Measurements from ENCODE around the gene TSPAN18. TPM values are rescaled to one million over a fixed set of nuclear protein-coding genes. Genes with fewer than 3 reads are reported as not detected.

TSPAN18 gene
- total RNA-seq, 1 donor from 2014 or later: 2.8 TPM

DNA sequence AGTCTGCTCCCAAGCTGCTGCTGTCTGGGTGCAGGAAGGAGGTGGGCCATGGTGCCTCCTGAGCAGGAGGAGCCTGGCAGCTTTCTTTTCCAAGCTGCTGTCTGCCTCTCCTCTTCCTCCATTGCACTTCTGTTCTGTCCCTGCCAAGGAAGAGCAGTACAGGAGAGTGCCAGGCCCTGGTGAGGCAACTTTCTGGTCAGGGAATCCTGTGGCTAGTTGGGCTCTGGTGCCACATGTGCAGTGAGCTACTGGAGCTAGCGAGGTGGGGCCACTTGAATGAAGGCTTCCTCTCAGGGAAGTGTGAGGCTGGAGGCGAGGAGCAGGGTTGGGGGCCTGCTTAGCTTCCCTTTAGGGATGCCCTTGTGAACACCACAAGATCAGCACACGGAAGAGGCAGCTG lies 90.0 kb downstream of the TSPAN18 start:
- Mint-ChIP-seq H3K9me3 (no peaks in the 10 kb centered on the region), H3K27me3 (no peaks in the 10 kb centered on the region), H3K4me1 (no peaks in the 10 kb centered on the region), H3K27ac (no peak overlapping the region), H3K36me3 (ENCODE audit: low read depth) (no peaks in the 10 kb centered on the region), H3K4me3 (no peak overlapping the region)
- CTCF ChIA-PET: no interaction called here
- DNase-seq (no peak), ATAC-seq (ENCODE audit: low read depth) (no peak)
- POLR2A ChIA-PET: no interaction called here
- intact Hi-C loops (cut with micrococcal nuclease): no loop called here
- TF ChIP-seq, protein P1, sequence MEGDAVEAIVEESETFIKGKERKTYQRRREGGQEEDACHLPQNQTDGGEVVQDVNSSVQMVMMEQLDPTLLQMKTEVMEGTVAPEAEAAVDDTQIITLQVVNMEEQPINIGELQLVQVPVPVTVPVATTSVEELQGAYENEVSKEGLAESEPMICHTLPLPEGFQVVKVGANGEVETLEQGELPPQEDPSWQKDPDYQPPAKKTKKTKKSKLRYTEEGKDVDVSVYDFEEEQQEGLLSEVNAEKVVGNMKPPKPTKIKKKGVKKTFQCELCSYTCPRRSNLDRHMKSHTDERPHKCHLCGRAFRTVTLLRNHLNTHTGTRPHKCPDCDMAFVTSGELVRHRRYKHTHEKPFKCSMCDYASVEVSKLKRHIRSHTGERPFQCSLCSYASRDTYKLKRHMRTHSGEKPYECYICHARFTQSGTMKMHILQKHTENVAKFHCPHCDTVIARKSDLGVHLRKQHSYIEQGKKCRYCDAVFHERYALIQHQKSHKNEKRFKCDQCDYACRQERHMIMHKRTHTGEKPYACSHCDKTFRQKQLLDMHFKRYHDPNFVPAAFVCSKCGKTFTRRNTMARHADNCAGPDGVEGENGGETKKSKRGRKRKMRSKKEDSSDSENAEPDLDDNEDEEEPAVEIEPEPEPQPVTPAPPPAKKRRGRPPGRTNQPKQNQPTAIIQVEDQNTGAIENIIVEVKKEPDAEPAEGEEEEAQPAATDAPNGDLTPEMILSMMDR (IDR thresholded peaks at IDR 0.05): no peak

DNA sequence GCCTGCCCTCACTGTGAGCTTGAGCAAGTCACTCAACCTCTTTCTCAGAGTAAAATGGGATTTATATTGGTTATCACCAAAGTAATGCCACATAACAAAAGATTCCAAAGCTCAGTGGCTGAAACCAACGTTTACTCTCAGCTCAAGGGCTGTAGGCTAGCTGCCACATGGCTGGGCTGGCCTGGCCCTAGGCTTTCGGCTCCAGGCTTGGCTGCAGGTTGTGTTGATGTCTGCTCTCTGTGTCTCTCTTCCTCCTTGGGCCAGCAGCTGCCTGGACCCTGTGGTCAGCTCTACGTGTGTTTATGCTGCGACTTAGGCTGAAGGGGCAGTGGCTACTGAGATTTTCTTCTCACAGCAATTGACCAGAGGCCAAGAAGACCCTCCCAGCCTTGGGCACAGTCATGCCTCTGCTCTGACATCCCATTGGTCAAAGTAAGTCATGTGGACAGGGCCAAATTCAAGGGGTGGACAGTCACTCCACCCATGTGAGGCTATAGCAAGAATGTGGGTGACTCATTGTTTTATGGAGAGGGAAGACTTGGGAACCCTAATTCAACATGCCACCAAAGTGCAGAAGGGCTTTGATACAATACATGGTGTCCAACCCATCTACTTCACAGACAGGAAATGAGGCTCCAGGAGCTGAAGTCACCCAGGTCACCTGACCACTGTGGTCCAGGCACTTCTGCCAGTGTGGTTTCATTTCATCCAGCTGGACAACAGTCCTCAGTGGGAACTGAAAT lies 90.6 kb downstream of the TSPAN18 start:
- CTCF ChIA-PET: no interaction called here
- no peaks in the 10 kb centered on the region for H3K27me3 Mint-ChIP-seq
- H3K27ac Mint-ChIP-seq: no peak overlapping the region
- no peaks in the 10 kb centered on the region for H3K36me3 Mint-ChIP-seq (ENCODE audit: low read depth)
- no peaks in the 10 kb centered on the region for H3K4me1 Mint-ChIP-seq
- no peak overlapping the region for H3K4me3 Mint-ChIP-seq
- no peaks in the 10 kb centered on the region for H3K9me3 Mint-ChIP-seq
- ATAC-seq (ENCODE audit: low read depth) (no peak), DNase-seq (no peak)
- POLR2A ChIA-PET: no interaction called here
- TF ChIP-seq, protein P1 (IDR thresholded peaks at IDR 0.05): no peak
- intact Hi-C loops (cut with micrococcal nuclease): no loop called here

DNA sequence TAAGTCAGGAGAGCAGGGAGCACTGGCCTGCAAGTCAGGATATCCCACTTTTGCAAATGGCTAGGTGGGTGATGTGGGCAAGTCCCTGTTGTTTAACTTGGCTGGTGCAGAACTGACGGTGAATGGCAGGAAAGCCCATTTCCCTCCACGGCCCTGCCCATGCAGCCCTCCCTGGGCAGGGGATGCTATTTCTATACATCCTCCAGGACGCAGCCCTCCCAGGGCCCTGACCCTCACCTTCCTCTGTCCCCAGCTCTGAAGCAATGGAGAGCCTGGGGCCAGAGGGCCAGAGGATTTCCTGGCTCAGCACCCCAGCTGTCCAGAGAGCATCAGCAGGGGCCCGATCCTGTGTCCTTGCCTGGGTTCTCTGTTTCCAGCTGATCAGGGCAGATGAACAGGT lies 91.3 kb downstream of the TSPAN18 start:
- POLR2A ChIA-PET: no interaction called here
- Mint-ChIP-seq H3K4me1 (no peaks in the 10 kb centered on the region), H3K36me3 (ENCODE audit: low read depth) (no peaks in the 10 kb centered on the region), H3K9me3 (no peaks in the 10 kb centered on the region), H3K27ac (no peak overlapping the region), H3K4me3 (no peak overlapping the region), H3K27me3 (no peaks in the 10 kb centered on the region)
- DNase-seq: no peak
- CTCF ChIA-PET: no interaction called here
- intact Hi-C loops (cut with micrococcal nuclease): no loop called here
- TF ChIP-seq, protein P1 (IDR thresholded peaks at IDR 0.05): no peak
- ATAC-seq (ENCODE audit: low read depth): no peak

DNA sequence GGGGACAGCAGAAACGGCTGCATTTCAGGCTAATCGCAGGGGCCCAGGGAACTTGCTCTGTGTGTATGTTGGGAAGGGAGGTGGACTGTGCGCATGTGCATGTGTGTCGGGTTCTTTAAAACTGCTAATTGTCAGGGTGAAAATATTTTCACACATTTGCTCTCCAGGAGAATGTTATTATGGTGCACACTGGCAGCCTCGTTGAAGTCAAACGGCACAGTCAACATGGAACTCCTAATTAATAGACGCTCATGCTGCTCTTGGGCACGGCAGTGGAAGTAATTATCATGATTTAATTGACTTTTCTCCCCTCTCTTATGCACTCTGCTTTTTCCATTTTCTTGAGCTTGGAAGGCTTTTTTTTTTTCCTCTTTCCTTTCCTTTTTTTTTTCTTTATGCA lies 92.6 kb downstream of the TSPAN18 start:
- no peaks in the 10 kb centered on the region for H3K27me3 Mint-ChIP-seq
- no peak for DNase-seq
- CTCF ChIA-PET: no interaction called here
- TF ChIP-seq, protein P1 (IDR thresholded peaks at IDR 0.05): no peak
- no peaks in the 10 kb centered on the region for H3K4me1 Mint-ChIP-seq
- POLR2A ChIA-PET: no interaction called here
- no peak overlapping the region for H3K4me3 Mint-ChIP-seq
- intact Hi-C loops (cut with micrococcal nuclease): no loop called here
- ATAC-seq (ENCODE audit: low read depth): no peak
- no peaks in the 10 kb centered on the region for H3K36me3 Mint-ChIP-seq (ENCODE audit: low read depth)
- H3K9me3 Mint-ChIP-seq: no peaks in the 10 kb centered on the region
- H3K27ac Mint-ChIP-seq: no peak overlapping the region

DNA sequence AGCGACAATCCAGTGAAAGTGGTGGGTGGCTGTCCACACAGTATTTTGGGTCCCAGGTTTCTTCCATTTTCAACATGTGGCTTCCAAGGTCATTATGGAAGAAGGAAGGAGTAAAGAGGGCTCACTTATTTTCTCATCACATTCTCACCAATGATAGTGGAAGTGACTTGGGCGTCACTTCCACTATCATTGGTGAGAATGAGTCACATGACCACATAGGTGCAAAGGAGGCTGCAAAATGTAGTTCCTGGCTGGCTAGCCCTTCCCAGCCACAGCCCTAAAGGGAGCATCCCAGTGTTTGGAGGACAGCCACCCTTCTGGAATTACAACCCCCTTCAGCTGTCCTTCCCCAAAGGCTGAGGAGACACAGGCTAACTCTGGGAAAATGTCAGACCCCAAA lies 95.6 kb downstream of the TSPAN18 start:
- Mint-ChIP-seq H3K36me3 (ENCODE audit: low read depth) (no peaks in the 10 kb centered on the region), H3K4me3 (no peak overlapping the region), H3K27me3 (no peaks in the 10 kb centered on the region), H3K27ac (no peak overlapping the region), H3K9me3 (no peaks in the 10 kb centered on the region), H3K4me1 (no peaks in the 10 kb centered on the region)
- POLR2A ChIA-PET: no interaction called here
- intact Hi-C loops (cut with micrococcal nuclease): no loop called here
- CTCF ChIA-PET: no interaction called here
- no peak for ATAC-seq (ENCODE audit: low read depth)
- TF ChIP-seq, protein P1 (IDR thresholded peaks at IDR 0.05): no peak
- no peak for DNase-seq
